OCI-LY3 (cell line): Measurements from ENCODE around the gene NEURL1.

ENCODE experiments used
- EZH2phosphoT487 ChIP-seq: fragments of 200-600 bp; shearing (Covaris generic); IDR thresholded peaks from 2 replicates; pipeline ENCODE4 v1.6.1; 2018; ENCODE audit warnings: antibody characterized with exemption, mixed run types, low read depth
- TF ChIP-seq, protein P1 (sequence below): fragments of 200-600, 300-600 bp; sonication (generic); IDR thresholded peaks from 2 replicates; pipeline ENCODE4 v1.5.1; 2014; ENCODE audit warnings: antibody characterized with exemption, low read length, low read depth

DNA sequence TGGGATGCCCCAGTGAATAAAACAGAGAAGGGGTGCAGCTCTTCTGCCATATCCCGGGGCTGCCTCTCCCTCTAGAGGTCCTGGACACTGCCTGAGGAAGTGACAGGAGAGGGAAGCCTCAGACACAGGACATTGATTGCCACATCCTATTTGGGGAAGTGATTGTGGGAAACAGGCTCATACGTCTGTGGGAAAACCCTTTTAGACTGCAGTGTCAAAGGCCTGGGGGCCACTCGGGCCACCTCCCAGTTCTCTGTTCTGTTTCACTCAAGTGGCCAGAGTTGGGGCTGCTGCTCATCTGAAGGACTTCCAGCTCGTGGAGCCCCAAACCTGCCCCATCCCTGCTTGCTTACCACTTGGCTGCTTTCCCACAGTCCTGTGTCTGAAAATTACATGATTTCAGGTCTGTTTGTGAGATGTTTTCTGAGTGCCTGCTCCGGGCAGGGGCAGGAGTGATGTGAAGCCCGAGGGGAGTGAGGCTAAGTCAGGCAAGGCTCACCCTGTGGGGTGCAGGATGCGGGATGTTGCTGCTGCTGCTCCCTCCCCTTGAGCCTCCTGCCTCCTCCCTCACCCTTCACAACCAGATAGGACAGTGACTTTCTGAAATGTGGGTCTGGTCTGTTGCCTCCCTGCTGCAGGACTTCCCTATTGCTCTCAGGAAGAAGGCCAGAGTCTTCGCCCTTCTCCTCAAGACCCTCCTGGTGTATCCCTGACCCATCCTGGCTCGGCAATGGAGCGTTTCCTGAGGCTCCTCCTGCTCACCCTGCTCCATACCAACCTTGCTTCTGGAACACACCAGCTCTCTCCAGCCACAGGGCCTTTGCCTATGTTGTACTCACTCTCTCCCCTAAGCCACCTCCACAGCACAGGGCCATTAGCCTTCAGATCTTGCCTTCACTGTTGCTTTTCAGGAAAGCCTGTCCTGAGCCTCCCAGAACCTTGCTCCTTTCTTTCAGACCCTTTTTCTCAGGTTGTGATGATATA, 58.4 kb downstream of the NEURL1 start:
- no peak for TF ChIP-seq EZH2phosphoT487
- TF ChIP-seq, protein P1, sequence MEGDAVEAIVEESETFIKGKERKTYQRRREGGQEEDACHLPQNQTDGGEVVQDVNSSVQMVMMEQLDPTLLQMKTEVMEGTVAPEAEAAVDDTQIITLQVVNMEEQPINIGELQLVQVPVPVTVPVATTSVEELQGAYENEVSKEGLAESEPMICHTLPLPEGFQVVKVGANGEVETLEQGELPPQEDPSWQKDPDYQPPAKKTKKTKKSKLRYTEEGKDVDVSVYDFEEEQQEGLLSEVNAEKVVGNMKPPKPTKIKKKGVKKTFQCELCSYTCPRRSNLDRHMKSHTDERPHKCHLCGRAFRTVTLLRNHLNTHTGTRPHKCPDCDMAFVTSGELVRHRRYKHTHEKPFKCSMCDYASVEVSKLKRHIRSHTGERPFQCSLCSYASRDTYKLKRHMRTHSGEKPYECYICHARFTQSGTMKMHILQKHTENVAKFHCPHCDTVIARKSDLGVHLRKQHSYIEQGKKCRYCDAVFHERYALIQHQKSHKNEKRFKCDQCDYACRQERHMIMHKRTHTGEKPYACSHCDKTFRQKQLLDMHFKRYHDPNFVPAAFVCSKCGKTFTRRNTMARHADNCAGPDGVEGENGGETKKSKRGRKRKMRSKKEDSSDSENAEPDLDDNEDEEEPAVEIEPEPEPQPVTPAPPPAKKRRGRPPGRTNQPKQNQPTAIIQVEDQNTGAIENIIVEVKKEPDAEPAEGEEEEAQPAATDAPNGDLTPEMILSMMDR: no peak
